HepG2 (cell line): ENCODE measurements around the gene MDH1B. TPM values are rescaled to one million over a fixed set of nuclear protein-coding genes. Genes with fewer than 3 reads are reported as not detected.
A peak's percentile ranks its signal among the peaks of the same experiment; 100 is the strongest.

Source experiments
- CREM ChIP-seq, 2 experiments: sonication (generic) in 1 of 2; formaldehyde crosslinking in 1 of 2; IDR thresholded peaks; 2 replicates each; pipeline versions ENCODE4 v1.4.0 to v1.6.1; 2016 to 2020; ENCODE audit warnings: antibody characterized with exemption in 1 of 2, mild to moderate bottlenecking in 1 of 2, missing genetic modification reagents in 1 of 2
- DR1 ChIP-seq: sonication (generic); formaldehyde crosslinking; IDR thresholded peaks from 2 replicates; pipeline ENCODE4 v1.8.0; 2021; ENCODE audit warnings: mild to moderate bottlenecking, missing genetic modification reagents, inconsistent platforms
- ETV5 ChIP-seq: IDR thresholded peaks from 2 replicates; pipeline ENCODE4 v1.6.1; 2018; ENCODE audit warnings: missing biosample characterization, missing genetic modification reagents, inconsistent platforms, borderline replicate concordance
- ETV6 ChIP-seq: sonication (generic); formaldehyde crosslinking; conservative IDR thresholded peaks from 2 replicates; pipeline ENCODE4 v1.4.0; 2020; ENCODE audit warnings: missing genetic modification reagents
- HOXA7 ChIP-seq: sonication (generic); formaldehyde crosslinking; IDR thresholded peaks from 2 replicates; pipeline ENCODE4 v1.8.1; 2022; ENCODE audit warnings: mild to moderate bottlenecking, missing genetic modification reagents, moderate library complexity
- TEAD3 ChIP-seq: optimal IDR thresholded peaks from 2 replicates; pipeline ENCODE3; 2016; ENCODE audit warnings: borderline replicate concordance
- ZNF451 ChIP-seq: sonication (generic); formaldehyde crosslinking; IDR thresholded peaks from 2 replicates; pipeline ENCODE4 v1.5.0; 2020; ENCODE audit warnings: mild to moderate bottlenecking, missing genetic modification reagents
- ZNF883 ChIP-seq: sonication (generic); formaldehyde crosslinking; IDR thresholded peaks from 2 replicates; pipeline ENCODE4 v1.5.1; 2020; ENCODE audit warnings: mild to moderate bottlenecking, missing genetic modification reagents; ENCODE audit errors: not compliant biosample characterization
- polyA plus RNA-seq, 8 experiments: library from polyadenylated mRNA; depleted of rRNA in 3 of 8; stranded (reverse) in 7 of 8; unstranded in 1 of 8; fragments of >200 nt; fragmentation: Illumina TruSeq in 4 of 8; extraction: Trizol in 4 of 8; gene quantifications; 2 replicates each; pipeline versions ENCODE4 v1.2.1 to v1.2.3, GENCODE V29; 2011 to 2016; ENCODE audit warnings: low read depth in 4 of 8, missing spikeins in 1 of 8, mixed read lengths in 1 of 8; ENCODE audit not compliant: insufficient read depth in 1 of 8
- total RNA-seq, 5 experiments: library from RNA; depleted of rRNA; stranded (reverse); fragments of >200 nt; fragmentation: Illumina TruSeq; extraction: Trizol; gene quantifications; 2 replicates each; pipeline ENCODE4 v1.2.3, GENCODE V29; 2016; ENCODE audit warnings: low read depth in 1 of 5
- TF ChIP-seq, protein P1 (sequence below): IDR thresholded peaks from 2 replicates; pipeline ENCODE4 v1.6.1; 2016; ENCODE audit warnings: low read depth, missing genetic modification reagents, missing compliant biosample characterization
- TF ChIP-seq, protein P2 (sequence below): sonication (generic); formaldehyde crosslinking; conservative IDR thresholded peaks from 2 replicates; pipeline ENCODE4 v1.8.1; 2023; ENCODE audit warnings: missing genetic modification reagents
- TF ChIP-seq, protein P3 (sequence below): sonication (generic); formaldehyde crosslinking; IDR thresholded peaks from 2 replicates; pipeline ENCODE4 v1.4.0; 2020; ENCODE audit warnings: missing genetic modification reagents
- TF ChIP-seq, protein P4 (sequence below): sonication (generic); formaldehyde crosslinking; IDR thresholded peaks from 2 replicates; pipeline ENCODE4 v1.5.0; 2020; ENCODE audit warnings: mild to moderate bottlenecking, missing genetic modification reagents, borderline replicate concordance

Gene MDH1B
- total and polyA plus RNA-seq, 2 of the 13 experiments (the other 11 are each of a cell fraction or from before 2014, with no cell fraction given) = 0.17 to 0.86 TPM

DNA sequence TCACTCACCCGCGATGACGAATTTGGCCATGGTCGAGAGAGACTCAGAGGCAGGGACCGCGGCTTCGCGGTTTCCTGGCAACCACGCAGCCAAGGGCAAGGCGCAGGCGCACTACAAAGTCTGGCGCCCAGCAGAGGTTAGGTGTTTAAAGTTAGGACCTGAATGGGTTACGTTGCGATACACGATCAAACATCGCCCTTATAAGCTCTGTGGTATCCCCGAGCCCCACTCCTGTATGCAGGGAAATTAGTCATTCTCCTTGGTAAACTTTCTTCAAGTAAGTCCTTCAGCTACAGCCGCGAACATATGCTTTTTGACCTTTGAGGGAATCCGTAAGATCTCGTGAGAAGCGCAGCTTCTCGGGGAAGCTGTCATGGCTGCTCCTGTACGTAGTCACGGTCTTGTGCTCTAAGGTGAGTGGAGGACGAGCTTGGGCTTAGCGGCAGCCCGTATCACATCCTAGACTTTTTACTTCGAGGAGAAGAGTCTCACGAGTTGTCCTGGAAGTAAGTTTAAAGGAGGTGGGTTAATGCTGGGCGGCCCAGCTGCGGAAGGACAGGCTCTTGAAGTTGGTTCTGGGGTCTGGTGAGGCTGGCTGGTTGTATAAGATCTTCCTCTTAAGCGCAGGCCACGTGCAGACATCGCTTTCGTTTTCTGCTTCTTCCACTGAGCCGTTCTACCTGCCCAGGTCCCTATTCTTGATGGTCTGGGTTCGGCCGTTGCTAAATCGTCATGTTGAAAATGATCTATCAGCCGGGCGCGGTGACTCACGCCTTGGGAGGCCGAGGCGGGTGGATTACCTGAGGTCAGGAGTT is at the start of gene MDH1B, which contains the start of gene FASTKD2 (continued):
- TF ChIP-seq, protein P1, sequence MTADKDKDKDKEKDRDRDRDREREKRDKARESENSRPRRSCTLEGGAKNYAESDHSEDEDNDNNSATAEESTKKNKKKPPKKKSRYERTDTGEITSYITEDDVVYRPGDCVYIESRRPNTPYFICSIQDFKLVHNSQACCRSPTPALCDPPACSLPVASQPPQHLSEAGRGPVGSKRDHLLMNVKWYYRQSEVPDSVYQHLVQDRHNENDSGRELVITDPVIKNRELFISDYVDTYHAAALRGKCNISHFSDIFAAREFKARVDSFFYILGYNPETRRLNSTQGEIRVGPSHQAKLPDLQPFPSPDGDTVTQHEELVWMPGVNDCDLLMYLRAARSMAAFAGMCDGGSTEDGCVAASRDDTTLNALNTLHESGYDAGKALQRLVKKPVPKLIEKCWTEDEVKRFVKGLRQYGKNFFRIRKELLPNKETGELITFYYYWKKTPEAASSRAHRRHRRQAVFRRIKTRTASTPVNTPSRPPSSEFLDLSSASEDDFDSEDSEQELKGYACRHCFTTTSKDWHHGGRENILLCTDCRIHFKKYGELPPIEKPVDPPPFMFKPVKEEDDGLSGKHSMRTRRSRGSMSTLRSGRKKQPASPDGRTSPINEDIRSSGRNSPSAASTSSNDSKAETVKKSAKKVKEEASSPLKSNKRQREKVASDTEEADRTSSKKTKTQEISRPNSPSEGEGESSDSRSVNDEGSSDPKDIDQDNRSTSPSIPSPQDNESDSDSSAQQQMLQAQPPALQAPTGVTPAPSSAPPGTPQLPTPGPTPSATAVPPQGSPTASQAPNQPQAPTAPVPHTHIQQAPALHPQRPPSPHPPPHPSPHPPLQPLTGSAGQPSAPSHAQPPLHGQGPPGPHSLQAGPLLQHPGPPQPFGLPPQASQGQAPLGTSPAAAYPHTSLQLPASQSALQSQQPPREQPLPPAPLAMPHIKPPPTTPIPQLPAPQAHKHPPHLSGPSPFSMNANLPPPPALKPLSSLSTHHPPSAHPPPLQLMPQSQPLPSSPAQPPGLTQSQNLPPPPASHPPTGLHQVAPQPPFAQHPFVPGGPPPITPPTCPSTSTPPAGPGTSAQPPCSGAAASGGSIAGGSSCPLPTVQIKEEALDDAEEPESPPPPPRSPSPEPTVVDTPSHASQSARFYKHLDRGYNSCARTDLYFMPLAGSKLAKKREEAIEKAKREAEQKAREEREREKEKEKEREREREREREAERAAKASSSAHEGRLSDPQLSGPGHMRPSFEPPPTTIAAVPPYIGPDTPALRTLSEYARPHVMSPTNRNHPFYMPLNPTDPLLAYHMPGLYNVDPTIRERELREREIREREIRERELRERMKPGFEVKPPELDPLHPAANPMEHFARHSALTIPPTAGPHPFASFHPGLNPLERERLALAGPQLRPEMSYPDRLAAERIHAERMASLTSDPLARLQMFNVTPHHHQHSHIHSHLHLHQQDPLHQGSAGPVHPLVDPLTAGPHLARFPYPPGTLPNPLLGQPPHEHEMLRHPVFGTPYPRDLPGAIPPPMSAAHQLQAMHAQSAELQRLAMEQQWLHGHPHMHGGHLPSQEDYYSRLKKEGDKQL (CRISPR knock-in tag) = no peak
- TF ChIP-seq CREM (IDR thresholded peaks at IDR 0.05) = peak; percentile 83
- TF ChIP-seq CREM (CRISPR knock-in tag; IDR thresholded peaks at IDR 0.05) = no peak
- no peak for TF ChIP-seq ZNF883 (CRISPR knock-in tag)
- no peak for TF ChIP-seq HOXA7 (CRISPR knock-in tag)
- TF ChIP-seq ETV5 (CRISPR knock-in tag) = peak; percentile 32; the same call in 1 of the 2 replicates
- TF ChIP-seq ZNF451 (CRISPR knock-in tag) = no peak
- TF ChIP-seq, protein P2, sequence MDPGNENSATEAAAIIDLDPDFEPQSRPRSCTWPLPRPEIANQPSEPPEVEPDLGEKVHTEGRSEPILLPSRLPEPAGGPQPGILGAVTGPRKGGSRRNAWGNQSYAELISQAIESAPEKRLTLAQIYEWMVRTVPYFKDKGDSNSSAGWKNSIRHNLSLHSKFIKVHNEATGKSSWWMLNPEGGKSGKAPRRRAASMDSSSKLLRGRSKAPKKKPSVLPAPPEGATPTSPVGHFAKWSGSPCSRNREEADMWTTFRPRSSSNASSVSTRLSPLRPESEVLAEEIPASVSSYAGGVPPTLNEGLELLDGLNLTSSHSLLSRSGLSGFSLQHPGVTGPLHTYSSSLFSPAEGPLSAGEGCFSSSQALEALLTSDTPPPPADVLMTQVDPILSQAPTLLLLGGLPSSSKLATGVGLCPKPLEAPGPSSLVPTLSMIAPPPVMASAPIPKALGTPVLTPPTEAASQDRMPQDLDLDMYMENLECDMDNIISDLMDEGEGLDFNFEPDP (CRISPR knock-in tag) = 0 out of 2 replicates have a peak, but pooled peaks have one; percentile 40
- TF ChIP-seq DR1 = peak; percentile 64; the same call in 1 of the 2 replicates
- TF ChIP-seq, protein P3, sequence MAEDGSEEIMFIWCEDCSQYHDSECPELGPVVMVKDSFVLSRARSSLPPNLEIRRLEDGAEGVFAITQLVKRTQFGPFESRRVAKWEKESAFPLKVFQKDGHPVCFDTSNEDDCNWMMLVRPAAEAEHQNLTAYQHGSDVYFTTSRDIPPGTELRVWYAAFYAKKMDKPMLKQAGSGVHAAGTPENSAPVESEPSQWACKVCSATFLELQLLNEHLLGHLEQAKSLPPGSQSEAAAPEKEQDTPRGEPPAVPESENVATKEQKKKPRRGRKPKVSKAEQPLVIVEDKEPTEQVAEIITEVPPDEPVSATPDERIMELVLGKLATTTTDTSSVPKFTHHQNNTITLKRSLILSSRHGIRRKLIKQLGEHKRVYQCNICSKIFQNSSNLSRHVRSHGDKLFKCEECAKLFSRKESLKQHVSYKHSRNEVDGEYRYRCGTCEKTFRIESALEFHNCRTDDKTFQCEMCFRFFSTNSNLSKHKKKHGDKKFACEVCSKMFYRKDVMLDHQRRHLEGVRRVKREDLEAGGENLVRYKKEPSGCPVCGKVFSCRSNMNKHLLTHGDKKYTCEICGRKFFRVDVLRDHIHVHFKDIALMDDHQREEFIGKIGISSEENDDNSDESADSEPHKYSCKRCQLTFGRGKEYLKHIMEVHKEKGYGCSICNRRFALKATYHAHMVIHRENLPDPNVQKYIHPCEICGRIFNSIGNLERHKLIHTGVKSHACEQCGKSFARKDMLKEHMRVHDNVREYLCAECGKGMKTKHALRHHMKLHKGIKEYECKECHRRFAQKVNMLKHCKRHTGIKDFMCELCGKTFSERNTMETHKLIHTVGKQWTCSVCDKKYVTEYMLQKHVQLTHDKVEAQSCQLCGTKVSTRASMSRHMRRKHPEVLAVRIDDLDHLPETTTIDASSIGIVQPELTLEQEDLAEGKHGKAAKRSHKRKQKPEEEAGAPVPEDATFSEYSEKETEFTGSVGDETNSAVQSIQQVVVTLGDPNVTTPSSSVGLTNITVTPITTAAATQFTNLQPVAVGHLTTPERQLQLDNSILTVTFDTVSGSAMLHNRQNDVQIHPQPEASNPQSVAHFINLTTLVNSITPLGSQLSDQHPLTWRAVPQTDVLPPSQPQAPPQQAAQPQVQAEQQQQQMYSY = no peak; the same call in 1 of the 2 replicates
- peak; percentile 53 for TF ChIP-seq TEAD3 (CRISPR knock-in tag)
- no peak; the same call in 1 of the 2 replicates for TF ChIP-seq ETV6
- TF ChIP-seq, protein P4, sequence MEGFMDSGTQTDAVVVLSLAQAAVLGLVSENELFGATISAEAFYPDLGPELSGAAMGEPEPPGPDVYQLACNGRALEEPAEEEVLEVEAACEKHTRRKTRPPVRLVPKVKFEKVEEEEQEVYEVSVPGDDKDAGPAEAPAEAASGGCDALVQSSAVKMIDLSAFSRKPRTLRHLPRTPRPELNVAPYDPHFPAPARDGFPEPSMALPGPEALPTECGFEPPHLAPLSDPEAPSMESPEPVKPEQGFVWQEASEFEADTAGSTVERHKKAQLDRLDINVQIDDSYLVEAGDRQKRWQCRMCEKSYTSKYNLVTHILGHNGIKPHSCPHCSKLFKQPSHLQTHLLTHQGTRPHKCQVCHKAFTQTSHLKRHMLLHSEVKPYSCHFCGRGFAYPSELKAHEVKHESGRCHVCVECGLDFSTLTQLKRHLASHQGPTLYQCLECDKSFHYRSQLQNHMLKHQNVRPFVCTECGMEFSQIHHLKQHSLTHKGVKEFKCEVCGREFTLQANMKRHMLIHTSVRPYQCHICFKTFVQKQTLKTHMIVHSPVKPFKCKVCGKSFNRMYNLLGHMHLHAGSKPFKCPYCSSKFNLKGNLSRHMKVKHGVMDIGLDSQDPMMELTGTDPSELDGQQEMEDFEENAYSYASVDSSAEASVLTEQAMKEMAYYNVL = 0 out of 2 replicates have a peak, but pooled peaks have one; percentile 71
